DMS53 treated with DMSO at 0.1 percent for 48 hours (cell line): ENCODE measurements around the gene CCDC77.

Experiments used
- DNase-seq: peaks from one replicate; lab custom pipeline; 2025; ENCODE audit not compliant: unreplicated experiment; lab: John Stamatoyannopoulos, UW

CCDC77 gene

DNA sequence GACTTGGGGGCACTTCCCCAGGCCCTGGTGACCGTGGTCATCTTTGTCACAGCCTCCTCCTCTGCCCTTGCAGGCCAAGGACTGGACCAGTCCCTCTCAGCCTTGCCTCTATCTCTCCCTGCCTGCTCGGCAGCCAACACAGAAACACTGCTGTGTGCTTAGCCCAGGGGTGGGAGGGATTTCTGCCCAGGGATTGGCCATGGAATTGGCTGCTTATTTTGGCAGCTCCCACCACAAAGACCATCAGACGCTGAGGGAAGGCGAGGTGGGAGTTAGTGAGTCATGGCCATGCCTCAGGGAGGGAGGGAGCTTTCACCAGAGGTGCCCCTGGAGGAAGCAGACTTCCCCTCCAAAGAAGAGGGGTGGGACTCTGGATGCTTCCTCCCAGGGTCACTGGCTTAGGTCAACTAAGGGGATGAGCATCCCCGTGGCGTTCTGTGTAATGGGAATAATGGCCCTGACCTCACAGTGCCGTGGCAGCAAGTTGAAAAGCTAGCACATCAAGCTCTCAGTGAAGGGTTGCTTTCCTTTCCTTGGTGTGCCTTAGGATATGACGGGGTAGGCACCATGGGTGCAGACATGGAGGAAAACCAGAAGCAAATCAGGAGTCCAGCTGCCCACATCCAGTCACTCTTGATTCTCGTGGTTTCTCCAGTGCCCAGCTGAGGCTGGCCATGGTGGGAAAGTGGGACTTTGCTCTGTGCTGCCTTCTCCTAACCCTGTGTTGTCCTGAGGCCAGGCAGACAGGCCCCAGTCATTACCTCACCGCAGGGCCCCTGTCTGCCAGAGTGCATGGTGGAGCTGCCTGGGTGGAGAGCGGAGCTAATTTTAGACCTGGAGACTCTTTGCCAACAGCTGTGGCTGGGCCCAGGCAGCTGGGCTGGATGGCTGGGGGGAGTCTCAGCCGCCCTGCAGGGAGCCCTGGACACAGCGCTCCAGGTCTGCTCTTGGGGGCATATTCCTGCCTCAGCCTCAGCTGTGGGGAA, 79.7 kb downstream of the CCDC77 start:
- DNase-seq: no peak

DNA sequence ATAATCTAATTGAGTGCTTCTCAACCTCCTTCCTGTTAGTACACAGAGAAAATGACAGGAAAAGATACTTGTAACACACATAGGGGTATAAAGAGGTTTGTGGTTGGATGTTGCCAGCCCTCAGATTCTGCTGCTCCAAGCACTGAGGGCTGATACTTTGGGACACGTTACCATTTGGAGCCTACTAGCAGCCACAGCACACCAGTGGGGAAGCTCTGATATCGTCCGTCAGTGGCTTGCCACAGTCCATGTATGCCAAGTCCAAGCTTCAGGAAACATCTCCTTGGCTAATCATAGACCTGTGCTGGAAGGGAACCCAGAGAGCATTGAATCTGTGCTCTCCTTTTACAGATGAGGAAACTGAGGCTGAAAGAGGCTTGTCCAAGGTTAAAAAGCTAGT, 80.6 kb downstream of the CCDC77 start:
- DNase-seq: no peak

DNA sequence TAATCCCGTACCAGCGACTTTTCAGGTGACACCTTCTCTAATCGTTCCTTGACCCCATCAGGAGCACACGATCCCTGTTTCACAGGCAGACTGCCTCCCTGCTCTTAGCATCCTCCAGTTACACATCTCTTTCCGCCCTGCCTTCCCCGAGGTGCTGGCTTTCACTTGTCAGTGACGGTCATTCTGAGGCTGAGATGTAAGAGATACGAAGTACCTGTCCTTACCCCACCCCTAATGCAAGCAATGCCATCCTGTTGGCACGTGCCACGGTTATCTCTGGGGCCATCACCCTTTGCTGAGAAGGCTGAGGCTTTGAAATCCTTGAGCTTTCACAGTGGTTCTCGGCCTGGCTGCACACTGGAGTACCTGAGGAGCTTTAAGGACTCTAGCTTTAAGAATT, 82.7 kb downstream of the CCDC77 start:
- DNase-seq: no peak

DNA sequence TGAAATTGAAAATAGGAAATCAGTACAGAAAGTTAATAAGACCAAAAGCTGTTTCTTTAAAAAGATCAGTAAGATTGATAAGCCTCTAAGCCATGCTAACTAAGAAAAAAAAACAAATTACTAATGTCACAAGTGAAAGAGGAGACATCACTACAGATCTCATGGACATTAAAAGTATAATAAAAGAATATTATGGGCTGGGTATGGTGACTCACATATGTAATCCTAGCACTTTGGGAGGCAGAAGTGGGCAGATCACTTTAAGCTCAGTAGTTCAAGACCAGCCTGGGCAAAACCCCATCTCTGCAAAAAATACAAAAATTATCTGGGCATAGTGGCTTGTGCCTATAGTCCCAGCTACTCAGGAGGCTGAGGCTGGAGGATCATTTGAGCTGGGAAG, 88.8 kb downstream of the CCDC77 start:
- DNase-seq: no peak
